HEK293T (cell line): ENCODE measurements around the gene CSF2RB.

ENCODE experiments used
- CTCF ChIA-PET: fragments of 350-600 bp; formaldehyde crosslinking; extraction: SDS; loops from one replicate; lab custom pipeline; 2021; ENCODE audit warnings: antibody characterized with exemption, inconsistent platforms; lab: Yijun Ruan, JAX
- POLR2A ChIA-PET: fragments of 350-600 bp; formaldehyde crosslinking; extraction: SDS; loops from one replicate; lab custom pipeline; 2020; ENCODE audit warnings: antibody characterized with exemption, inconsistent platforms; lab: Yijun Ruan, JAX
- DNase-seq: peaks from one replicate; pipeline ENCODE4 v3.0.0; 2012; ENCODE audit warnings: mixed read lengths; ENCODE audit errors: extremely low spot score
- ARNT ChIP-seq: fragments of 450-650 bp; IDR thresholded peaks from 2 replicates; pipeline ENCODE4 v1.6.1; 2017; ENCODE audit warnings: mild to moderate bottlenecking
- BHLHE40 ChIP-seq: fragments of 450-650 bp; IDR thresholded peaks from 2 replicates; pipeline ENCODE4 v1.6.1; 2016; ENCODE audit warnings: mild to moderate bottlenecking, moderate library complexity, borderline replicate concordance
- CTBP1 ChIP-seq: fragments of 450-650 bp; IDR thresholded peaks from 2 replicates; pipeline ENCODE4 v1.6.1; 2016; ENCODE audit warnings: borderline replicate concordance
- ELF4 ChIP-seq: fragments of 450-650 bp; IDR thresholded peaks from 2 replicates; pipeline ENCODE4 v1.6.1; 2017; ENCODE audit warnings: antibody characterized with exemption
- FOXA1 ChIP-seq: fragments of 450-650 bp; IDR thresholded peaks from 2 replicates; pipeline ENCODE4 v1.6.1; 2016; ENCODE audit warnings: mild to moderate bottlenecking
- FOXK2 ChIP-seq: fragments of 450-650 bp; IDR thresholded peaks from 2 replicates; pipeline ENCODE4 v1.6.1; 2016; ENCODE audit warnings: mild to moderate bottlenecking
- FOXM1 ChIP-seq: fragments of 450-650 bp; IDR thresholded peaks from 2 replicates; pipeline ENCODE4 v1.6.1; 2017; ENCODE audit warnings: mild to moderate bottlenecking, borderline replicate concordance
- HDGF ChIP-seq: fragments of 450-650 bp; IDR thresholded peaks from 2 replicates; pipeline ENCODE4 v1.6.1; 2017; ENCODE audit warnings: antibody characterized with exemption, borderline replicate concordance
- L3MBTL2 ChIP-seq: fragments of 450-650 bp; conservative IDR thresholded peaks from 2 replicates; pipeline ENCODE4 v1.6.1; 2016; ENCODE audit warnings: mild to moderate bottlenecking
- LEF1 ChIP-seq: fragments of 450-650 bp; IDR thresholded peaks from 2 replicates; pipeline ENCODE4 v1.6.1; 2017; ENCODE audit warnings: mild to moderate bottlenecking, borderline replicate concordance
- NFRKB ChIP-seq: fragments of 450-650 bp; IDR thresholded peaks from 2 replicates; pipeline ENCODE4 v1.6.1; 2016; ENCODE audit warnings: mild to moderate bottlenecking, moderate library complexity
- PKNOX1 ChIP-seq: fragments of 450-650 bp; IDR thresholded peaks from 2 replicates; pipeline ENCODE4 v1.6.1; 2016
- SP1 ChIP-seq: fragments of 450-650 bp; IDR thresholded peaks from 2 replicates; pipeline ENCODE4 v1.6.1; 2017
- SUZ12 ChIP-seq: fragments of 450-650 bp; IDR thresholded peaks from 2 replicates; pipeline ENCODE4 v1.6.1; 2016; ENCODE audit warnings: mild to moderate bottlenecking
- TARDBP ChIP-seq: fragments of 450-650 bp; IDR thresholded peaks from 2 replicates; pipeline ENCODE4 v1.6.1; 2016
- ZNF384 ChIP-seq: fragments of 450-650 bp; IDR thresholded peaks from 2 replicates; pipeline ENCODE4 v1.6.1; 2016

Gene CSF2RB

GRCh38 chr22:36900880-36901279 is 12.5 kb upstream of the CSF2RB start:
- TF ChIP-seq ELF4 (no peak), L3MBTL2 (no peak), CTBP1 (no peak), SP1 (no peak), FOXM1 (no peak), ZNF384 (no peak), HDGF (no peak), FOXA1 (no peak), LEF1 (no peak), FOXK2 (no peak), NFRKB (no peak), SUZ12 (no peak)
- no peak for DNase-seq
- CTCF ChIA-PET = no interaction called here
- POLR2A ChIA-PET = no interaction called here

DNA sequence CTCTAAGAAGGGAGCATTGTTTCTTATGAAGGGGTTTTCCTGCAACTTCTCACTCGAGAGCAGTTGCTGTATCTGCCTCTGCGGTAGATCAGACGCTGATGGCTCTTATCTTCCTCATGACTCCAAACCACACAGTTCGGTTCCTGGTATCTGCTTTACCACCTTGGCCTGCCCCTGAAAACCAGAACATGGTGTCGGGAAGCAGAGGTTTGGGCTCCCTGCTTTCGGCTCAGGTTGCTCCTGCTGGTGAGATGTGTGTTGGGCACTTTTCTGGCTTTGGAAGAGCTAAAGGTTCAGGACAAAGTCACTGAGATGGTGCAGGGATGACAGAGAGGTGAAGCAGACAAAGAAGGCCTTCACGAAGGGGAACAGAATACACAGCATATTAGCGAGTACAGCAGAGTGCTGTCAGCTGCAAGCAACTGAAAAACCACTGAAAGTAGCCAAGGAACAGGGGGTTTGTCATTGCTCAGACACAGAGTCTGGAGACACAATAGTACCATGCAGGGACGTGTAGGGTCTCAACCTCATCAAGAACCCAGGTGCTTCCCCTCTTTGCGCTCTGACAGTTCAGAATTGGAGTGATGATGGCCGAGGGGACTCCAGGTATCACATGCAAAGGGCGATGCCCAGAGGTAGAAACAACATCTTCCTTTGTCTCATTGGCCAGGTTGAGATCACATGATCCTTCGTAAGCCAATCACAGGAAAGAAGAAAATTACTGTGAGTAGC is 11.9 kb upstream of the CSF2RB start:
- ChIA-PET POLR2A (interaction anchor here (0.7 kb wide), 1 partner anchor 1087 kb away, joined by 3 read pairs; no protein-coding TSS in a partner anchor), CTCF (no interaction called here)
- no peak for TF ChIP-seq LEF1
- no peak for TF ChIP-seq BHLHE40
- no peak for TF ChIP-seq SP1
- TF ChIP-seq ZNF384 = no peak
- no peak for DNase-seq

- TF ChIP-seq TARDBP (no peak), LEF1 (no peak), FOXA1 (no peak), NFRKB (no peak), L3MBTL2 (no peak), CTBP1 (no peak), BHLHE40 (no peak), FOXK2 (no peak), SP1 (no peak), ELF4 (no peak), PKNOX1 (no peak), ZNF384 (no peak), ARNT (no peak), HDGF (no peak), SUZ12 (no peak), FOXM1 (no peak)
- CTCF ChIA-PET = no interaction called here
- POLR2A ChIA-PET = interaction anchor here (0.7 kb wide), 1 partner anchor 1088 kb away, joined by 3 read pairs; no protein-coding TSS in a partner anchor
- no peak for DNase-seq
Observed at GRCh38 chr22:36902143-36902926, 11.1 kb upstream of the CSF2RB start.

DNA sequence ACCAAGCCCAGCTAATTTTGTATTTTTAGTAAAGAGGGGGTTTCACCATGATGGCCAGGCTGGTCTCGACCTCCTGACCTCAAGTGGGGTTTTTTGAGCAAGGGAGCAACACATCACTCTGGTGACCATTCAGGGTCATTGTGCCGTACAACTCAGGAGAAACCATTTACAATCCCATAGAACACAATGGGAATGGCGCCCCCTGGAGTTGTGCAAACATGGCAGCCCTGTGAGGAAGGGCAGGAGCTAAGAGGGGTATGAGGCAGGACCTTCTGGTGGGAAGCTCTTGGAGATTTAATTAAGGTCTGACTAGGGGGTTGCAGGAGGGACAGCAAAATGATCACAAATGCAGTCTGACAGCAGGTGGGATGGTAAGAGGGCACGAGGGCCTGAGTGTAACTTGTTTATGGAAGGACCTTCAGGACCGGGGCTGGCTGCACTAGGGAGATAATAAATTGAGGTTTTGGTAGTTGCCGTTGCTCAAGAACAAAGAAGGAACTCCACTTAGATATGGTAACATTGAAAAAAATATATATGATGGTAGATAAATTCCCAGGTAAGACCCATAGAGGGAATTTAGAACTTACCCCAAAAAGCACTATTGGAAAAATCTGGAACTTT is 9.1 kb upstream of the CSF2RB start:
- TF ChIP-seq ARNT (no peak), PKNOX1 (no peak), L3MBTL2 (no peak), CTBP1 (no peak), FOXK2 (no peak), NFRKB (no peak), ELF4 (no peak), TARDBP (no peak), SUZ12 (no peak), ZNF384 (no peak), FOXM1 (no peak), BHLHE40 (no peak), FOXA1 (no peak), LEF1 (no peak)
- ChIA-PET POLR2A (no interaction called here), CTCF (interaction anchor here (1.2 kb wide), 1 partner anchor 80 kb away, joined by 4 read pairs; no protein-coding TSS in a partner anchor)
- DNase-seq = no peak

DNA sequence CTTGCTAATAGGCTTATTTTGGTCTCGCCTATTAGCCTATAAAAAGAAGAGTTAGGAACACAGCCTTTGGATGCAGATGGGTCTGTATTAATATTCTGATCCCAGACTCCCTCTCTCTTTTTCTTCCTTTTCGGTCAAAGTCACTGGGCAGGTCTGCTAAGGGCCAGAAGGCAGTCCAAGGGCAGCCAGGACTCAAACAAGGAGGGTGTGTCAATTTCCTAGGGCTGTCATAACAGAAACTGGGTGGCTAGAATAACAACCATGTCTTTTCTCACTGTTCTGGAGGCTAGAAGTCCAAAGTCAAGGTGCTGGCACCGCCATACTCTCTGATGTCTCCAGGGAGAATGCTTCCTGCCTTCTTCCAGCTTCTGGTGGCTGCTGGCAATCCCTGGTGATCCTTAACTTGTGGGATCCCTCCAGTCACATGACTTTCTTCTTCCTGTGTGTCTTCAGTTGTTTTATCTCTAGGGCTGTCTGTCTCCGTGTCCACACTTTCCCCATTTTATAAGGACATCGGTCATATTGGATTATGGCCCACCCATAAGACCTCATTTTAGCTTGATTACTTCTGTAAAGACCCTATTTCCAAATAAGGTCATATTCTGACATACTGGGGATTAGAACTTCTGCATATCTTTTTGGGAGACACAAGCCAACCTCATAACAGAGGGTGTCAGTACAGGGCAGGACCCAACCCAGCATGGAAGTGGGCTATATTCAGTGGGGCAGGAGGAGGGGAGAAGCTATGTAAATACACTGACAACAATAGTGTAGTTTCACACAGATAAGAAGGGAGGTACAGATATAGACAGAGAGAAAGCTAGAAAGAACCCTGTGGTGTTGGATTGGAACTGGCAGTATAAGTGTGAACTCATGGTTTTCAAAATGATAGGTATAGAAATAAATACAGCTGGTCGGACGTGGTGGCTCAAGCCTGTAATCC is 5.9 kb upstream of the CSF2RB start:
- ChIA-PET POLR2A (no interaction called here), CTCF (interaction anchor here (0.6 kb wide), 1 partner anchor 259 kb away, joined by 6 read pairs; no protein-coding TSS in a partner anchor)
- TF ChIP-seq ARNT = no peak
- TF ChIP-seq HDGF = no peak
- no peak for TF ChIP-seq SP1
- TF ChIP-seq FOXA1 = no peak
- no peak for TF ChIP-seq ZNF384
- TF ChIP-seq L3MBTL2 = no peak
- TF ChIP-seq SUZ12 = no peak
- no peak for DNase-seq
